RKO (cell line): ENCODE measurements around the gene GAN.

Source experiments
- DNase-seq: peaks from one replicate; pipeline ENCODE4 v3.0.0-alpha.2; 2016; ENCODE audit warnings: low spot score

GAN gene, protein sequence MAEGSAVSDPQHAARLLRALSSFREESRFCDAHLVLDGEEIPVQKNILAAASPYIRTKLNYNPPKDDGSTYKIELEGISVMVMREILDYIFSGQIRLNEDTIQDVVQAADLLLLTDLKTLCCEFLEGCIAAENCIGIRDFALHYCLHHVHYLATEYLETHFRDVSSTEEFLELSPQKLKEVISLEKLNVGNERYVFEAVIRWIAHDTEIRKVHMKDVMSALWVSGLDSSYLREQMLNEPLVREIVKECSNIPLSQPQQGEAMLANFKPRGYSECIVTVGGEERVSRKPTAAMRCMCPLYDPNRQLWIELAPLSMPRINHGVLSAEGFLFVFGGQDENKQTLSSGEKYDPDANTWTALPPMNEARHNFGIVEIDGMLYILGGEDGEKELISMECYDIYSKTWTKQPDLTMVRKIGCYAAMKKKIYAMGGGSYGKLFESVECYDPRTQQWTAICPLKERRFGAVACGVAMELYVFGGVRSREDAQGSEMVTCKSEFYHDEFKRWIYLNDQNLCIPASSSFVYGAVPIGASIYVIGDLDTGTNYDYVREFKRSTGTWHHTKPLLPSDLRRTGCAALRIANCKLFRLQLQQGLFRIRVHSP

GRCh38 chr16:81314603-81315270 lies at the start of gene GAN:
TSS of gene GAN (plus strand) at chr16:81314962. CDS start at chr16:81315114, 152 bp downstream.
- DNase-seq: peak; percentile 89

GRCh38 chr16:81265052-81265451 lies 49.7 kb upstream of the GAN start:
- DNase-seq: no peak

- no peak for DNase-seq
These were observed 48.9 kb upstream of the GAN start for GRCh38 chr16:81265658-81266451.

- no peak for DNase-seq
These were observed 48.1 kb upstream of the GAN start for GRCh38 chr16:81266680-81267095.

- DNase-seq: no peak
These were observed 46.3 kb upstream of the GAN start for GRCh38 chr16:81268509-81268908.

GRCh38 chr16:81273223-81273950 lies 41.4 kb upstream of the GAN start:
- DNase-seq: no peak

DNA sequence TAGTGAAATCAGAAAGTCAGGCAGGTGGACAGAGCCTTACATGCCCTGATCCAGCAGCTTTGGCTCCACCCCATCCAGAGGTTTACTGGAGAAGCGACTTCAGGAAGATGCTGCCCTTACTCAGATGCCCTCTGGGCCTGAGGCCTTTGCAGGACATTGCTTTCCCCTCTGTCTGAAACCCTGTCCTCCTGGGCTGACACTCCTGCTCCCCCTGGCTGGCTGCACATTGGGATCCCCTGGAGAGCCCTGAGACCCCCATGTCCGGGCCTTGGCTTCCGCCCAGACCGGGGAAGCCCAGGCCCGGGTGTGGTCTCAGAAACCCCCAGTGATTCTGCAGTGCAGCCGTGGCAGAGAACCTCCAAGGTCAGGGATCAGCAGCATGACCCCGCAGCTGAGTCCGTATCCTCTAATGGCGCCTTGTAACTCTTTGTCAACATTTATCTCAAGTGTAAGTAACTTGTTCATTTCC lies 39.7 kb upstream of the GAN start:
- DNase-seq: no peak

GRCh38 chr16:81275795-81276194 lies 39.0 kb upstream of the GAN start:
- no peak for DNase-seq

GRCh38 chr16:81276323-81276722 lies 38.4 kb upstream of the GAN start:
- DNase-seq: no peak

- no peak for DNase-seq
These were observed 37.2 kb upstream of the GAN start for GRCh38 chr16:81277541-81278080.

DNA sequence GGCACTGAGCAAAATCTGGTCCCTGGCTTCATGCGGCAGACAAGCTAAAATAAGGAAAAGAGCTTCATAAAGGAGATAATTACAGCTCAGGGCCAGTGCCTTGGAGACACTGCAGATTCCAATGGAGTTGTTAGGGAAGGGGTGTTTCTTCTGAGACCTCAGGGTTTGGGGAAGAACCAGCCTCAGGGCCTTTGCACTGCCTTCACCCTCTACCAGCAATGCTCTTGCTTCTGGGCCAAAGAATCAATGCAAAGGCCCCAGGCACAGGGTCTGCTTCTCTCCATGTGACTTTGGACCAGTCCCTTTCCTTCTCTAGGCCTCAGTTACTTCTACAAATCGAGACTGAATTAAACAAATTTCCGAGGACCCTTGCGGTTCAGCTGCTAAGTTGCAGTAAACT lies 36.2 kb upstream of the GAN start:
- DNase-seq: no peak

DNA sequence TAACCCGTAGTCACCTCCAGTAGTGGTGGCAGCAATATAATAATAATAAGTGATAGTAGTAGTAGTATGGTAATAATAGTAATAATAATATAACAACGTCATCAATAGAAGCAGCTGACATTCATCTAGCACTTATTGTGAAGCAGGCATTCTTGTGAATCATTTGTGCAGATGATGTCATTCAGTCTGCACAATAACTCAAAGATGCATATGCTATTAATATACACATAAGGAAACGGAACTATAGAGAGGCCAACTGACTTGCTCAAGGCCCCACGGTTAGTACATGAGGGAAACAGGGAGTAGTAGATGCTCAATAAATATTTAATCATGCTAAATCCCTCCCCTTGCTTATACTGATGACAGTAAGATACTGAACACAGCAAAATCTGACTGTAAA lies 35.4 kb upstream of the GAN start:
- DNase-seq: peak; percentile 31

GRCh38 chr16:81280393-81280792 lies 34.4 kb upstream of the GAN start:
- DNase-seq: no peak

- DNase-seq: no peak
These were observed 31.7 kb upstream of the GAN start for GRCh38 chr16:81283044-81283443.

- DNase-seq: no peak
These were observed 29.7 kb upstream of the GAN start for GRCh38 chr16:81284995-81285600.

DNA sequence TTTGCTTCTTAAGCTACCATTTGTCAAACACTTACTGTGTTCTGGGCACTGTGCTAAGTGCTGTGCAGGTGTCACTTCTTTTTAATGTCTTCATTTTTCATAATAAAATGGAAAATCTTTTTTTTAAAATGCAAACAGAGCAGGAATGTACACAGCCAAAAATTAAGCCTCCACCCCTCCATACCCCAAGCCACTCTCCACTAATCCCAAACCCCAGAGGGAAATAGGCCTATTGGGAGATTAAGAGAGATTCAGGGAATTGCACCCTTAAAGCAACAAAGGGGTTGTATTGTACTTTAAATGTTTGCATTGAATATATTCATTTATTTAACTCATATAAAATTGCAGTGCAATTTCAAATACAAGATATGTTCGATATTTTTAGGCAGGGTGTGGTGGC lies 28.6 kb upstream of the GAN start:
- DNase-seq: no peak

DNA sequence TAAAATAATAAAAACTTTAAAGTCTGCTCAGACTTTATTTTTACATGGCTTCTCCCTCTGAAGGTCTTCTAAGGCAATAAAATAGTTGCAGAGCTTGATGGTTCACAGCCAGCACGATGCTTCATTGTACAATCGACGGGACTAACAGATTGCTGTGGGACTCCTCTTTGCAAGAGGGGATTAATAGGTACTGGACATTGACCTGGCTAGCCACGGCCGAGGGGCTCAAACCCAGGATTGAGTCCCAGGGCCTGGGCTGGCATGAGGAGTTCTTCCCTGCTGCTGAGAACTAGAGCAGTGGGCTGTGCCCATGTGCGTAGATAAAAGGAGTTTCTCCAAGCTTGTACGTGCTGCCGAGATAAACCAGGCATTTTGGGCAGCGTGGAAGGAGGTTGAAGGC lies 23.6 kb upstream of the GAN start:
- DNase-seq: no peak

DNA sequence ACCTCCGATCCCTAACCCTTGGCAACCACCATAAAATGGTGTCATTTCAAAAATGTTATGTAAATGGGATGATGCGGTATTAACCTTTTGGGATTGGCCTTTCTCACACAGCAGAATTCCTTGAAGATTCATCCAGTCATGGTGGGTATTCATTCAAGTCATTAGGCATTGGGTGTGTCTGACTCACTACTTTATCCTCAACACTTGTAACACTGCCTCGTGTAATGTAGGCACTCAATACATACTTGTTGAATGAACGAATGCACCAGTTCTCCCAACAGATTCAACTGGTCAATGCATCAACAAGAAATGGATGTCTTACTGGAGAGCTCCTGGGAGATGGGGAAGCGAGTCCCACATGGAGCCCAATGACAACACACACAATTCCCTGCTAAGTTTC lies 21.8 kb upstream of the GAN start:
- DNase-seq: no peak

DNA sequence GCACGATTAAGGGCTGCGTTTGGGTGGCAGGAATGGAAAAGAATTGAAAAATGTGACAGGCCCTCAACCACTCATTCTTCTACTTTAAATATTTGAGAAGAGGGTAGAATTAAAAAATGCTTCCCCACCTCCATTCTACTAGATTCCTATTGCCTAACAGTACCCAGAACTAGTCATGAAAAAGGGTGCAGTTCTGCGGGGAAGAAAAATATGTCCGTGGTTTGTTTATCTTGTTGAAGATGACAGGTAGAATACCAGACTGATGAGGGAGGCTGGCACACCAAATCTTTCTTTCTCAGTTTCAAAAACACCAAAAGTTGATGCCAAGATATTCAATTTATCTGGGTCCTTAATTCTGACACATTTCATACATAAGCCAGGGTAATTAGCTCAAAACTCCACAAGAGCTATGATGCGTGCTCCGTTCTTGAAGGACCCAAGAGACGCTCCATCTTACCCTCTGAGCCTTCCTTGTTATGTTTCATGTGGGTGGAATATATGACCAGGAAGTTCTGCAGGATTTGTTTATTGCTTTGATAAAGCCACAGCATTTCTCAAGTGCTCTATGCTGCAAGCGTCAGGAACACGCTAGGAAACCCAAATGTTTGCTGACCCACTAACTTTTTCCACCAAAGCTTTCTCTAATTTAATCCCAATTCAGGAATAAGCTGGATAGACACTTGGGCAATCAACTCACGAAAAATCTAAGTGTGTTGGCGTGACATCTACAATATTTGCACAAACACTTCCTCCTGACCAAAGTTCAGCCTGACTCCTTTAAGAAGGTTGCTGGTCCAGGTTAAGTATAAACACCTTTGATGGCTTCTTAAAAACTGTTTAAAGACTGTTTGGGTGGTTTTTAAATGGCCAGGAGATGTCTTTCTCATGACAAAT lies 20.6 kb upstream of the GAN start:
- no peak for DNase-seq

GRCh38 chr16:81296631-81297030 lies 18.1 kb upstream of the GAN start:
- DNase-seq: no peak
